Activated T-cell treated with anti-CD3 and anti-CD28 coated beads for 48 hours (primary cell): Measurements from ENCODE around the gene AGFG1.
"Not testable (repeated sequence)": the region's sequence is repeated elsewhere in the genome, so short reads cannot be mapped to it uniquely, and the experiment has no call there.

Source experiments
- DNase-seq: peaks from one replicate; pipeline ENCODE4 v3.0.0-alpha.2; 2020; ENCODE audit warnings: low read depth

AGFG1 gene

DNA sequence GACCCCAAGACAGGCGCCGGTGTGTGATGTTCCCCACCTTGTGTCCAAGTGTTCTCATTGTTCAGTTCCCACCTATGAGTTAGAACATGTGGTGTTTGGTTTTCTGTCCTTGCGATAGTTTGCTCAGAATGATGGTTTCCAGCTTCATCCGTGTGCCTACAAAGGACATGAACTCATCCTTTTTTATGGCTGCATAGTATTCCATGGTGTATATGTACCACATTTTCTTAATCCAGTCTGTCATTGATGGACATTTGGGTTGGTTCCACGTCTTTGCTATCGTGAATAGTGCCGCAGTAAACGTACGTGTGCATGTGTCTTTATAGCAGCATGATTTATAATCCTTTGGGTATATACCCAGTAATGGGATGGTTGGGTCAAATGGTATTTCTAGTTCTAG, 68.4 kb downstream of the AGFG1 start:
- not testable (repeated sequence) for DNase-seq

GRCh38 chr2:227545990-227546389, 74.0 kb downstream of the AGFG1 start:
- peak; percentile 12 for DNase-seq

GRCh38 chr2:227551836-227552235, 79.9 kb downstream of the AGFG1 start:
- no peak for DNase-seq

DNA sequence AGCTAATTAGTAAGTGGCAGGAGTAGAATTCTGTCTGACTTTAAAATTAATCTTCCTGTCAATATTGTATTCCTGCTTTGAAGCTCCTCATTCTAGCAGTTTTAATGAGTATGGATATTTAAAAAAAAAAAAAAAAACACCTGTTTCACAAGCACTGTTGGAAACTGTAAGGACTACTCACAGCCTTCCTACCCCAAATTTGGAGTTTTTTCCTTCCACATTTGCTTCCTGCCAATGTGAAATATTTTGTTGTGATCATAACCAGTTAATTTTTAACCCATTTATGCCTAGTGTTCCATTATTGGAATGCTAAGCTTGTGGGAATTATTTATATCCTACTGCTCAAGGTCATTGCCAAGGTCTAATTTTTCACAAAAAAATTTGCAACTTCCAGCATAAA, 90.6 kb downstream of the AGFG1 start:
- no peak for DNase-seq

GRCh38 chr2:227565080-227565479, 93.1 kb downstream of the AGFG1 start:
- DNase-seq, result no peak

DNA sequence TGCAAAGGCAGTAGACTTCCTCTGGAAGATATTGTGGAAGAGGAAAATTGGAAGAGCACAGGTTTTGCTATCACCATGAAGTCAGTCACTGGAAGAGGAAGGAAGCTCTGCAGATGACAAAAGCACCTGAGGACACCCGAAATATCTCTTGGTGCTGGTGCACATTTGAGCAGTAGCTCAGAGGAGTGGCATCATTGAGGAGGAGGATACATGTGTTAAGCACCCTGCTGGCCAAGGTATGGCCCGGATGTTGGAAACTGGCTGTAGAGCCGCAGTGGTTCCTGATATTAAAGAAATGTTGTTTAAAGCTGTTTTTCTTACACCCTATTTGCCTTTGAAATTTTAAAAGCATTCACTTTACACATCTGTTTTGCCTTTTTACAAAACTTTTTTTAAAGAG, 94.1 kb downstream of the AGFG1 start:
- DNase-seq, result no peak

GRCh38 chr2:227568852-227569169, 96.9 kb downstream of the AGFG1 start:
- DNase-seq, result no peak

DNA sequence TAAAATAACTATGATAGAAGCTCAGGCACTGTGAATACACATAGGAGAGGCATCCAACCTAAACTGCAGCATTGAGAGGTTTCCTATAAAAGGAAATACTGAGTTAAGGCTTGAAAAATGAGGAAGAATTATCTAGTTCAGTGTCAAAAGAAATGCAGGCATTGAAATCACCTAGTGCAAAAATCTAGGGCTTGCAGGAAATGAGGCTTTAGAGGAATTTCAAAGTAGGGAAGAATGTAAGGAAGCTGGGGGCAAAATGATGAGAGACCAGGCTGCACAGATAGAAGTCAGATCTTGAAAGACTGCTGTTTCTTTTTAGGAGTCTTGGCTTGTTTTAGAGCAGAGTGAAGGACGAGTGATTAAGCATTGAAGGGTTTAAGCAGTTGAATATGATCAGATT, 98.7 kb downstream of the AGFG1 start:
- DNase-seq, result no peak

- no peak for DNase-seq
Measured at GRCh38 chr2:227576110-227576509, 104.2 kb downstream of the AGFG1 start.

DNA sequence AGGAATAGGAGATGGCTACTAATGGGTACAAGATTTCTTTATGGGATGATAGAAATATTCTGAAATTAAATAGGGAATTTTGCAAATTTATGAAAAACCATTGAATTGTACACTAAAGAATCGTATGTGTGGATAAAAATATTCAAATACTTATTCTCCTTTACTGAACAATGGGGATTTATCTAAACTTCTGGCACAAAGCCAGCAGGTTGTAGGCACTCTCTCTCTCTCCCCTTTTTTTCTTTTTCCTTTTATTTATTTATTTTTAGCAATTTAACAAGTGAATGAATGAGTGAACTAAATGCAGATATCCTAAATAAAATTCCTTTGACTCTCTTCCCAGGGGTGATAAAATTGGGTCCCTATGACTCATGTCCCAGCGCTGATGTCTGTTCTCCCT, 104.9 kb downstream of the AGFG1 start:
- no peak for DNase-seq

- DNase-seq, result no peak
Measured at GRCh38 chr2:227577555-227577954, 105.6 kb downstream of the AGFG1 start.

- no peak for DNase-seq
Measured at GRCh38 chr2:227578642-227579041, 106.7 kb downstream of the AGFG1 start.

- DNase-seq, result no peak
Measured at GRCh38 chr2:227579791-227580190, 107.8 kb downstream of the AGFG1 start.

- DNase-seq, result no peak
Measured at GRCh38 chr2:227582369-227582768, 110.4 kb downstream of the AGFG1 start.

DNA sequence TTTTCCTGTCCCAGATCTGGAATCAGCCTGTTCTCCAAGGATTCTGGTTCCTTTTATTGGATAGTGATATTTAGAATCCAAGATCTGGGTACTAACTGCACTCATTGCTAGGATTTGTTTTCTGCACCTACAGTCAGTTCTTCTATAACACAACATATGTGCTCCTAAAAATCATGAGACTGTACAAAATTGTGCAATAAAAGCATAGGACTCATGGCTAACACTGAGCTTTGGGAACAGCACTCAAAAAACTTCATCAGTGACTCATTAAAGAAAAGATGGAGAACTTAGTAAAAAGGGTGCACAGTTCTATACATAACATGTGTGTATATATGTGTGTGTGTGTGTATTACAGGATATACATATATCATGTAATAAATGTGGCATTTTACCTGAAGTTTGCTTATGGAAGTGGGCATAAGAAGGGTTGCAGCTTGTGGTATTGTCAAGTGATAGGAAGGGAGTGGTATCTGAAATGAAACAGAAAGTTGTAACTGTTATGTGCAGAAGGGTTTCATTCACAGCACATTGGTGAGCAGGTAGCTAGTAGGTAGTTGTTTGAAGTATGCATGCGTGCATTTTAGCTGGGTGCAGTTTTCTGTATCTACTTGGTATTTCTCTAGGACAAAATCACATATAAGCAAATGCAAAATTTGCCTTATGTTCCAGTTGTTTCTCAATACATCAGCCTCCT, 120.9 kb downstream of the AGFG1 start:
- no peak for DNase-seq

DNA sequence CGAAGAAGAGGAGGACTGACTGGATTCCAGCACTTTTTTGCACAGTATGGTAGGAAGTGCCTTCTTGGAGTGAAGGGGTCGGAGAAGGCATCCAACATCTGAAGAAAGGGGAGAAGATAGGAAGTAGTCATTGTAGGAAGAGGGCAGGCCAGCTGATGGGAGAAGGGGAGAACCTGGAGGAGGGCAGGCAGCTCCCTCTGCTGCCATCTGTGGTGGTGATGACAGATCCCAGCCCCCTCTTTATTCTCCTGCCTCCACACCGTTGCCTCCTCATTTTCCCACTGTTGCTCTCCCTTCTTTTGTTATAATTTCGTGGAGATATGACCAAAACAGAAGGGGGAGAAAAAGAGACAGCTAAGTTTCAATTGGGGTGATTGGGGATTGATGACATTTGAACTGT, 123.8 kb downstream of the AGFG1 start:
- no peak for DNase-seq

DNA sequence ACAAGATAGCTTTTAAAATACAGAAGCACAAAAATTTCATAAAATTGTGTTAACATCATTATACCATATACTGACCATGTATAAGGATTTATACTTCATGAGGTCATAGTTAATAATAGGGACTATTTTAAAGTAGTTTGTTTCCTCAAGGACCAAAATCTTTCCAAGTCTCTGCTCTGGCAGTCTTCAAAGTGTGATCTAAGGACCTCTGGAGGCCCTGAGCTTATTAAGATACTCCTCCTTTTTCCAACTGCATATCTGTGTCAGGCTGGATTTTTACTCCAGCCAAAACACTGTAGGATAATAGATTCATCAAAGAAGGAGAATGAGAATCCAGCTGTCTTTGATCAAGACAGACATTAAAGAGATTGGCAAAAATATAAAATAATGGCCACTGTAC, 125.1 kb downstream of the AGFG1 start:
- DNase-seq, result no peak

DNA sequence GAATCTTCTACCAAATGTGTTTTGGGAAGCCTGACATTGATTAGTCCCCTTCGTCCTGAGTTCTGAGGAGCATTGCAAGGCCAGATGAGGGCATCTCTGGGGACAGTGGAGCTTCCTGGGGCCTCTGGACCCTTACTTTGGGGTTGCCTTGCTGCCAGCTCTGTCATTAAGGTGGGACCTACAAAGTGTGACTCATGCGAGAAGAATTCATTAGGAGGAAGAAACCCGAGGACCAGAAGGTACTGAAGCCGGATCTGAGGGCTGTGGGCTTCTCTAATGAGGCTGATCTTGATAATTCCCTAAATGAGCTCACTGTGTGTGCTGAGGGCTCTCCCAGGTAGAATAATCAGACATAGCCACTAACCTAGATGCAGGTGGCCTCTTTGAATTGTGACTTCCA, 126.0 kb downstream of the AGFG1 start:
- DNase-seq, result no peak

DNA sequence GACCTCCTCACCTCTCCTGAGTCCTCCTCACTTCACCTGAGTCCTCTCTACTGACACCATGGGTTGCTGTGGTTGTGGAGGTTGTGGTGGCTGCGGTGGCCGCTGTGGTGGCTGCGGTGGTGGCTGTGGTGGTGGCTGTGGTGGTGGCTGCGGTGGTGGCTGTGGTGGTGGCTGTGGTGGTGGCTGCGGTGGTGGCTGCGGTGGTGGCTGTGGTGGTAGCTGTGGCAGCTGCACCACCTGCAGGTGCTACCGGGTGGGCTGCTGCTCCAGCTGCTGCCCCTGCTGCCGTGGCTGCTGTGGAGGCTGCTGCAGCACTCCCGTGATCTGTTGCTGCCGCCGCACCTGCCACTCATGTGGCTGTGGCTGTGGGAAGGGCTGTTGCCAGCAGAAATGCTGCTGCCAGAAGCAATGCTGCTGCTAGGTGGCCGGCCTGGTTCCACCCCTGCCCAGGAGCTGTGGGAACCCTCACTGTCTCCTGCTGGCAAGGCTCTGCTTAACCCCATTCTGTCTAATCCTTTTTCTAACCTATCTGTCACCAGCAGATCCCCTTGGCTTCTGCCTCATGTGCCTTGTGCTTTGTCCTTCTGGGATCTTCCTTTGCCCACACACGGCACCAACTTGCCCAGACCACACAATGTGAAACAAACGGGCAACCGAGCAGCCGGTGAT, 127.0 kb downstream of the AGFG1 start, which contains the start of gene SCYGR2:
SCYGR2 (plus strand) TSS at position 59 of the 669 bp plus-strand sequence; CDS start at position 59, 0 bp downstream.
- not testable (repeated sequence) for DNase-seq

- DNase-seq, result no peak
Measured at GRCh38 chr2:227602358-227602757, 130.4 kb downstream of the AGFG1 start.

DNA sequence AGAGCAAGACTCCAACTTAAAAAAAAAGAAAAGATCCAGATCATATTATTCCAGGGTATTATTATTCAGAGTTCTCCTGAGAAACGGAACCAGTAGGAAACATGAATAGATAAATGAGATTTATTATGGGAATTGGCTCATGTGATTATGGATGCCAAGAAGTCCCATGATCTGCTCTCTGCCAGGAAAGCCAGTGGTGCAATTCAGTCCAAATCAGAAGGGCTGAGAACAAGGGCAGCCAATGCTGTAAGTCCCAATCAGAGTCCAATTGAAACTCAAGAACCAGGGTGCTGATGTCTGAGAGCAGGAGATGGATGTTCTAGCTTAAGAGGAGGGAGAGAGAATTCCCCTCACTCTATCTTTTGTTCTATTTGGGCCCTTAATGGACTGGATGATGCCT, 134.5 kb downstream of the AGFG1 start:
- no peak for DNase-seq

GRCh38 chr2:227607941-227608340, 136.0 kb downstream of the AGFG1 start:
- DNase-seq, result no peak

DNA sequence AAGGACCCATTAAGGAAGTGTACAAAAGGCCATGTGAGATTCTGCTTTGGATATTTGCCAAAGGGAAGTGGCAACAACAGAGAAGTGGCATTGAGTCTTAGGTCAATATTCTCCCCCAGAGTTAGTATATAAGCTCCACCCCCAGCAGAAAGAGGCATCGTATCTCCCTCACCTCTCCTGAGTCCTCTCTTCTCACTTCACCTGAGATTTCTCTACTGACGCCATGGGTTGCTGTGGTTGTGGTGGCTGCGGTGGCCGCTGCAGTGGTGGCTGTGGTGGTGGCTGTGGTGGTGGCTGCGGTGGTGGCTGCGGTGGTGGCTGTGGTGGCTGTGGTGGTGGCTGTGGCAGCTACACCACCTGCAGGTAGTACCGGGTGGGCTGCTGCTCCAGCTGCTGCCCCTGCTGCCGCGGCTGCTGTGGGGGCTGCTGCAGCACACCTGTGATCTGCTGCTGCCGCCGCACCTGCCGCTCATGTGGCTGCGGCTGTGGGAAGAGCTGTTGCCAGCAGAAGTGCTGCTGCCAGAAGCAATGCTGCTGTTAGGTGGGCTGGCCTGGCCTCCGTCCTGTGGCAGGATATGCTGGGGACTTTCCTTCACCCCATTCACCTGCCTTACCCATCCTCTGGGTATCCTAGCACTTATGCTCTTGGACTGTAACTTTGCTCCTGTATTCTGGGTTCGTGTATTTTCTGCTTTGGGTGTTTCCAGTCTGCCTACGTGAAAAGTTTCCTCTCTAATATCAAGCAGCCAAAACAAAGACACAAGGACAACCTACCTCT, 136.8 kb downstream of the AGFG1 start:
- no peak for DNase-seq
